B cell (primary cell): ENCODE measurements around the gene GCHFR. TPM values are rescaled to one million over a fixed set of nuclear protein-coding genes. Genes with fewer than 3 reads are reported as not detected.

Experiments
- ATAC-seq: fragments of 200-7000 bp; cut with Tn5 transposase; one replicate; pipeline ENCODE4 v1.10.0; 2021; ENCODE audit warnings: low read depth, mild to moderate bottlenecking, moderate number of reproducible peaks, moderate library complexity
- CTCF ChIA-PET: fragments of 350-600 bp; sonication (Branson Sonifier 250); formaldehyde crosslinking; loops from one replicate; lab custom pipeline; 2021; ENCODE audit warnings: antibody characterized with exemption, inconsistent platforms; lab: Charles Lee
- POLR2A ChIA-PET: fragments of 350-600 bp; sonication (Branson Sonifier 250); formaldehyde crosslinking; loops from one replicate; lab custom pipeline; 2021; ENCODE audit warnings: antibody characterized with exemption; lab: Charles Lee
- DNase-seq: peaks from one replicate; pipeline ENCODE4 v3.0.0; 2013
- H2AFZ ChIP-seq: 2 replicates; pipeline ENCODE4 v1.6.1; 2012; ENCODE audit warnings: mild to moderate bottlenecking, low read depth, low read length; ENCODE audit not compliant: insufficient read depth, poor library complexity, severe bottlenecking
- H3K27ac ChIP-seq, 2 donors: 1 replicate in 1 of 2; 2 replicates in 1 of 2; pipeline ENCODE4 v1.5.1; 2012 to 2013; ENCODE audit warnings: low read length in 2 of 2, mild to moderate bottlenecking in 2 of 2, moderate library complexity in 1 of 2
- H3K27me3 ChIP-seq, 4 experiments: fragments of 200-600 bp in 1 of 4; sonication (generic) in 1 of 4; replicated peaks in 1 of 4; 1 replicate in 2 of 4; 2 replicates in 2 of 4; pipeline versions ENCODE4 v1.6.1 to v1.7.0; 2013 to 2016; ENCODE audit warnings: low read length in 3 of 4, mild to moderate bottlenecking in 2 of 4, mixed read lengths in 1 of 4, moderate library complexity in 1 of 4; ENCODE audit not compliant: insufficient read depth in 4 of 4, control insufficient read depth in 3 of 4; ENCODE audit errors: control extremely low read depth in 1 of 4
- H3K36me3 ChIP-seq, 2 experiments: replicated peaks in 1 of 2; 1 replicate in 1 of 2; 2 replicates in 1 of 2; pipeline versions ENCODE4 v1.6.1 to v1.7.1; 2013; ENCODE audit warnings: low read length in 1 of 2; ENCODE audit not compliant: insufficient read depth in 2 of 2, control insufficient read depth in 1 of 2; ENCODE audit errors: control extremely low read depth in 1 of 2, extremely low read depth in 1 of 2
- H3K4me1 ChIP-seq, 2 donors: fragments of 200-600 bp in 1 of 2; sonication (generic) in 1 of 2; 1 replicate in 1 of 2; 2 replicates in 1 of 2; pipeline versions ENCODE4 v1.5.1 to v1.6.1; 2013 to 2017; ENCODE audit warnings: low read length in 2 of 2; ENCODE audit not compliant: control insufficient read depth in 2 of 2, insufficient read depth in 2 of 2
- H3K4me2 ChIP-seq: replicated peaks from 2 replicates; pipeline ENCODE3; 2012; ENCODE audit warnings: mild to moderate bottlenecking, low read depth, low read length; ENCODE audit not compliant: poor library complexity, severe bottlenecking
- H3K4me3 ChIP-seq, 5 experiments: fragments of 200-600 bp in 1 of 5; sonication (generic) in 1 of 5; 1 replicate in 3 of 5; 2 replicates in 2 of 5; pipeline versions ENCODE4 v1.5.1 to v1.7.0; 2011 to 2016; ENCODE audit warnings: low read length in 4 of 5, mild to moderate bottlenecking in 4 of 5, low read depth in 2 of 5, control low read depth in 1 of 5, moderate library complexity in 1 of 5; ENCODE audit not compliant: insufficient read depth in 1 of 5; ENCODE audit errors: control extremely low read depth in 1 of 5, extremely low read depth in 1 of 5
- H3K79me2 ChIP-seq: fragments of 200-600 bp; sonication (generic); one replicate; pipeline ENCODE4 v1.6.0; 2016; ENCODE audit warnings: low read length; ENCODE audit not compliant: control insufficient read depth, insufficient read depth
- H3K9ac ChIP-seq: fragments of 200-600 bp; sonication (generic); 2 replicates; pipeline ENCODE4 v1.6.1; 2017; ENCODE audit warnings: mild to moderate bottlenecking, low read length, moderate library complexity
- H3K9me3 ChIP-seq, 3 donors: one replicate each; pipeline versions ENCODE4 v1.6.1 to v1.7.1; 2013; ENCODE audit warnings: low read length in 2 of 3; ENCODE audit not compliant: control insufficient read depth in 2 of 3, insufficient read depth in 1 of 3; ENCODE audit errors: control extremely low read depth in 1 of 3
- H4K20me1 ChIP-seq: 2 replicates; pipeline ENCODE4 v1.6.0; 2012; ENCODE audit warnings: mild to moderate bottlenecking, low read length; ENCODE audit not compliant: insufficient read depth, control insufficient read depth, poor library complexity, severe bottlenecking
- H3K27ac Mint-ChIP-seq: one replicate; pipeline ENCODE4 v1.8.0; 2021; ENCODE audit warnings: mixed read lengths
- H3K27me3 Mint-ChIP-seq: one replicate; pipeline ENCODE4 v1.8.0; 2021; ENCODE audit warnings: mixed read lengths
- H3K4me1 Mint-ChIP-seq: one replicate; pipeline ENCODE4 v1.8.0; 2021; ENCODE audit warnings: mixed read lengths
- H3K4me3 Mint-ChIP-seq: one replicate; pipeline ENCODE4 v1.8.0; 2021; ENCODE audit warnings: mixed read lengths
- H3K9me3 Mint-ChIP-seq: one replicate; pipeline ENCODE4 v1.8.0; 2022; ENCODE audit warnings: mixed read lengths; ENCODE audit not compliant: insufficient read depth
- EZH2 ChIP-seq: IDR thresholded peaks from 2 replicates; pipeline ENCODE4 v1.6.1; 2012; ENCODE audit warnings: borderline replicate concordance, low read depth, mild to moderate bottlenecking, moderate library complexity, low read length; ENCODE audit not compliant: insufficient read depth, poor library complexity, severe bottlenecking
- WGBS: methylation state at CpG from one replicate; pipeline ENCODE4 v1.1.5; 2013; ENCODE audit warnings: missing lambda C conversion rate; ENCODE audit not compliant: insufficient coverage; 5-methylcytosine and 5-hydroxymethylcytosine counted together
- intact Hi-C: fragments of 100-400 bp; cut with micrococcal nuclease; formaldehyde crosslinking; loops from one replicate; pipeline ENCODE4 v1.10.0; 2022
- polyA plus RNA-seq: library from polyadenylated mRNA; depleted of rRNA; stranded (reverse); fragments of >200 nt; gene quantifications from 2 replicates; pipeline ENCODE4 v1.2.3, GENCODE V29; 2012
- total RNA-seq, 2 donors: library from RNA; stranded (reverse); fragments of 120-200 nt in 1 of 2; gene quantifications; 1 replicate in 1 of 2; 2 replicates in 1 of 2; pipeline versions ENCODE4 v1.2.3 to v1.2.4, GENCODE V29; 2013 to 2022
- TF ChIP-seq, protein P1 (sequence below): fragments of 200-600 bp; IDR thresholded peaks from one replicate; pipeline ENCODE4 v1.8.0; 2022; ENCODE audit warnings: antibody characterized with exemption, mild to moderate bottlenecking

Gene GCHFR
- total and polyA plus RNA-seq, 2 donors (not counting 1 experiment from before 2014, with no cell fraction given), result 14.3 to 23.7 TPM

DNA sequence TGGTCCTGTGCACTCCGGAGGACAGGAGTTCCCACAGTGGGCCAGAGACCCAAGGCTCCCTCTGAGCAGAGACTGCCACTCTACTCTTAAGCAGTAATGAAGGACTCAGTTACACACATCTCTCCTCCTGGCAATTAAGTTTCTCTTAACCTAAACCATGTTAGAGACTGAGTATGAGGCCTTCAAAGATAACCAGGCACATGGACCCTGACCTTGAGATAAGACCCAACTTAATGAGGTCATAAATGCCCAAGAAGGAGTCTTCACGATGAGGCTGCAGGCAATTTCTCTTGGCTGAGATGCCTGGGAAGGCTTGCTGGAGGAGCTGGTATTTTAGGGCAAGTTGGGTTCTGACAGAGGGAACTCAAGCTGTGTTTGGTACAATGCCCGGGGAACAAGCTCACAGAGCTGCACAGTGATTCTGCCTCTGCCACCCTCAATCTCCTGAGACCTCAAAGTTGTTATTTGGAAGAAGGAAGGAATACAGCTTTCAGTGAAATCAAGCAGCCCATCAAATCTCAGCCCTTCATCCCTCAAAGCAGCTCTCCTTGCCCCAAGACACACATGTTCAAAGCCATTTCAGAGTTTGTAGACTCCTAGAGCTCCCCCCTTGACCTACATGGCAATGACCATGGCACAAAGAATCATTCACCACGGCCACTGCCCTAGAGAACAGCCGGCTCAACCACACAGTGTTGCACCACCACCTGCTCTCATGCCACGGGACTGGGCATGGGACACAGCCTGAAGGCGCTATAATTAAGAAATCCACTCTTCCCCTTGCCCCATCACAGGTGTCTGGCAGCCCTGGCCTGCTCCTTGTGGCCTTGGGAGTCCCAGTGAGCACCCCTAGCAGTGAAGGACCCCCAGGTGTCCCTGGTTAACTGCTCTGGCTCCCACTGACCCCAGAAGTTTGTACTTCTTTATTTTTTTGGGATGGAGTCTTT, 15.9 kb upstream of the GCHFR start:
- ATAC-seq, result no peak
- Mint-ChIP-seq H3K4me1 (peaks cover 7% of the 10 kb centered on the region), H3K27ac (no peak overlapping the region), H3K4me3 (no peak overlapping the region), H3K27me3 (no peaks in the 10 kb centered on the region), H3K9me3 (no peaks in the 10 kb centered on the region)
- ChIA-PET CTCF (interaction anchor here (0.6 to 14.3 kb wide), 6 partner anchors 12 to 131 kb away, joined by 3 to 177 read pairs (median 5); partner anchors contain the start of genes C15orf62 and ZFYVE19), POLR2A (interaction anchor here (1.5 kb wide), 1 partner anchor 35 kb away, joined by 4 read pairs; no protein-coding TSS in a partner anchor)
- Histone ChIP-seq H3K36me3 (peaks cover 1 to 54% of the 10 kb centered on the region in 2 experiments), H3K9ac (no peak overlapping the region), H3K4me3 (no peak overlapping the region), H3K27me3 (no peaks in the 10 kb centered on the region), H3K4me1 (no peaks in the 10 kb centered on the region), H3K79me2 (peaks cover 33% of the 10 kb centered on the region), H3K9me3 (no peaks in the 10 kb centered on the region), H3K4me2 (no peak overlapping the region), H2AFZ (no peak overlapping the region), H3K27ac (no peak overlapping the region), H4K20me1 (no peaks in the 10 kb centered on the region)
- WGBS, result 87% methylated on average over 7 of the region's 7 CpGs
- intact Hi-C loops, result no loop called here
- no peak for DNase-seq
- TF ChIP-seq, protein P1, sequence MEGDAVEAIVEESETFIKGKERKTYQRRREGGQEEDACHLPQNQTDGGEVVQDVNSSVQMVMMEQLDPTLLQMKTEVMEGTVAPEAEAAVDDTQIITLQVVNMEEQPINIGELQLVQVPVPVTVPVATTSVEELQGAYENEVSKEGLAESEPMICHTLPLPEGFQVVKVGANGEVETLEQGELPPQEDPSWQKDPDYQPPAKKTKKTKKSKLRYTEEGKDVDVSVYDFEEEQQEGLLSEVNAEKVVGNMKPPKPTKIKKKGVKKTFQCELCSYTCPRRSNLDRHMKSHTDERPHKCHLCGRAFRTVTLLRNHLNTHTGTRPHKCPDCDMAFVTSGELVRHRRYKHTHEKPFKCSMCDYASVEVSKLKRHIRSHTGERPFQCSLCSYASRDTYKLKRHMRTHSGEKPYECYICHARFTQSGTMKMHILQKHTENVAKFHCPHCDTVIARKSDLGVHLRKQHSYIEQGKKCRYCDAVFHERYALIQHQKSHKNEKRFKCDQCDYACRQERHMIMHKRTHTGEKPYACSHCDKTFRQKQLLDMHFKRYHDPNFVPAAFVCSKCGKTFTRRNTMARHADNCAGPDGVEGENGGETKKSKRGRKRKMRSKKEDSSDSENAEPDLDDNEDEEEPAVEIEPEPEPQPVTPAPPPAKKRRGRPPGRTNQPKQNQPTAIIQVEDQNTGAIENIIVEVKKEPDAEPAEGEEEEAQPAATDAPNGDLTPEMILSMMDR, result no peak
- no peak for TF ChIP-seq EZH2
